ENCODE results near the gene ZSWIM5.
"Not testable (repeated sequence)": the region's sequence is repeated elsewhere in the genome, so short reads cannot be mapped to it uniquely, and the experiment has no call there.

Gene ZSWIM5

GRCh38 chr1:45132719-45133118 is 73.7 kb downstream of the ZSWIM5 start:
- not testable (repeated sequence) for H3K9me3 Mint-ChIP-seq; DNase-seq (ENCODE audit: low spot score in 2 of 2); H3K4me1 Mint-ChIP-seq; H3K27ac Mint-ChIP-seq; H3K4me3 Mint-ChIP-seq; ATAC-seq; H3K36me3 Mint-ChIP-seq

GRCh38 chr1:45123358-45123757 is 83.0 kb downstream of the ZSWIM5 start:
- Mint-ChIP-seq H3K4me1 (peaks cover 12% of the 10 kb centered on the region), H3K9me3 (no peaks in the 10 kb centered on the region), H3K36me3 (no peaks in the 10 kb centered on the region), H3K27ac (no peak overlapping the region), H3K4me3 (no peak overlapping the region)
- ATAC-seq (no peak), DNase-seq (ENCODE audit: low spot score in 2 of 2) (no peak)

- no peak overlapping the region for H3K27ac Mint-ChIP-seq
- H3K36me3 Mint-ChIP-seq, result no peaks in the 10 kb centered on the region
- DNase-seq (ENCODE audit: low spot score in 2 of 2), result no peak
- no peaks in the 10 kb centered on the region for H3K9me3 Mint-ChIP-seq
- no peak for ATAC-seq
- peaks cover 15% of the 10 kb centered on the region for H3K4me1 Mint-ChIP-seq
- H3K4me3 Mint-ChIP-seq, result no peak overlapping the region
These were observed 83.7 kb downstream of the ZSWIM5 start for GRCh38 chr1:45122724-45123123.

- Mint-ChIP-seq H3K9me3 (no peaks in the 10 kb centered on the region), H3K4me3 (no peak overlapping the region), H3K27ac (peak overlapping the region; percentile 83), H3K36me3 (no peaks in the 10 kb centered on the region), H3K4me1 (peaks cover 36% of the 10 kb centered on the region)
- ATAC-seq, result no peak
- no peak for DNase-seq (ENCODE audit: low spot score in 2 of 2)
These were observed 88.6 kb downstream of the ZSWIM5 start for GRCh38 chr1:45117766-45118165.

- Mint-ChIP-seq H3K4me3 (peak overlapping the region; percentile 36), H3K4me1 (peaks cover 36% of the 10 kb centered on the region)
- no peak for ATAC-seq
These were observed 89.6 kb downstream of the ZSWIM5 start for GRCh38 chr1:45116820-45117219.

DNA sequence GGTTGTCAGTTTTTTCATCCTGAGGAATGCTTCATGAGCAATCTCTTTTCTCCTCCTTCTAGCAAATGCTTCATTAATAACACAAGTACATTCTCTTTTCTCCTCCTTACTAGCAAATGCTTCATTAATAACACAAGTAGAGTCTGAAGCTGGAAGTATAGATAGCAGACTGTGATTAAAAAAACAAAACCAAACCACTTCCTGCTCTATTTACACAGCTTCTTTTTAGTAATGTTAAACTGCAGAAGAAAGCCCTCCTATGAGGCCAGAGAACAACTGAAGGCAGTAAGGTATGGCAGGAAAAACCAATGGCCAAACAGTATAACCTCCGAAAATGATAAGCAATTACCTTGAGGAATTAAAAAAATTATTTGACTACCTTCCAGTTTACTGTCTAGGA is 90.1 kb downstream of the ZSWIM5 start:
- Mint-ChIP-seq H3K36me3 (no peaks in the 10 kb centered on the region), H3K4me3 (peak overlapping the region; percentile 36), H3K27ac (peak overlapping the region; percentile 83), H3K4me1 (peaks cover 36% of the 10 kb centered on the region), H3K9me3 (no peaks in the 10 kb centered on the region)
- ATAC-seq (peak; percentile 68), DNase-seq (ENCODE audit: low spot score in 2 of 2) (no peak)

More at GRCh38 chr1:45116820-45117219, 89.6 kb downstream of the ZSWIM5 start:
- Mint-ChIP-seq H3K27ac (peak overlapping the region; percentile 83), H3K9me3 (no peaks in the 10 kb centered on the region), H3K36me3 (no peaks in the 10 kb centered on the region)
- DNase-seq (ENCODE audit: low spot score in 2 of 2), result no peak

GRCh38 chr1:45115198-45115597 is 91.2 kb downstream of the ZSWIM5 start:
- H3K4me1 Mint-ChIP-seq, result peaks cover 30% of the 10 kb centered on the region
- H3K9me3 Mint-ChIP-seq; H3K36me3 Mint-ChIP-seq; H3K4me3 Mint-ChIP-seq; ATAC-seq; DNase-seq (ENCODE audit: low spot score in 2 of 2); H3K27ac Mint-ChIP-seq: not testable (repeated sequence)

- H3K9me3 Mint-ChIP-seq, result no peaks in the 10 kb centered on the region
- H3K36me3 Mint-ChIP-seq, result no peaks in the 10 kb centered on the region
- H3K4me1 Mint-ChIP-seq, result peaks cover 20% of the 10 kb centered on the region
- H3K4me3 Mint-ChIP-seq, result no peak overlapping the region
- H3K27ac Mint-ChIP-seq, result no peak overlapping the region
- DNase-seq (ENCODE audit: low spot score in 2 of 2) (no peak), ATAC-seq (no peak)
These were observed 93.7 kb downstream of the ZSWIM5 start for GRCh38 chr1:45112661-45113060.

GRCh38 chr1:45111239-45111638 is 95.2 kb downstream of the ZSWIM5 start:
- H3K4me1 Mint-ChIP-seq, result peaks cover 6% of the 10 kb centered on the region
- no peak overlapping the region for H3K4me3 Mint-ChIP-seq
- ATAC-seq (no peak), DNase-seq (ENCODE audit: low spot score in 2 of 2) (no peak)
- no peaks in the 10 kb centered on the region for H3K36me3 Mint-ChIP-seq
- H3K27ac Mint-ChIP-seq, result no peak overlapping the region
- no peaks in the 10 kb centered on the region for H3K9me3 Mint-ChIP-seq

DNA sequence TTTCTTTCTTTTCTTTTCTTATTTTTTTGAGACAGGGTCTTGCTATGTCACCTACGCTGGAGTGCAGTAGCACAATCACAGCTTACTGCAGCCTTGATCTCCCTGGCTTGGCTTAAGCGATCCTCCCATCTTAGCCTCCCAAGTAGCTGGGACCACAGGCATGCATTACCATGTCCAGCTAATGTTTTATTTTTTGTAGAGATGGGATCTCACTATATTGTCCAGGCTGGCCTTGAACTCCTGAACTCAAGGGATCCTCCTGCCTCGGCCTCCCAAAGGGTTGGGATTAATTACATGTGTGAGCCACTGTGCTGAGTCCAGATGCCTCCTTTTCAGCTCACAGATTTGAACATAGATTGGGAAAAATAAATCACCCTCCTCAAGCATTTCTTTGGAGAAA is 98.6 kb downstream of the ZSWIM5 start:
- Mint-ChIP-seq H3K4me3 (no peak overlapping the region), H3K27ac (no peak overlapping the region), H3K36me3 (no peaks in the 10 kb centered on the region), H3K9me3 (no peaks in the 10 kb centered on the region), H3K4me1 (no peaks in the 10 kb centered on the region)
- DNase-seq (ENCODE audit: low spot score in 2 of 2) (no peak), ATAC-seq (no peak)

DNA sequence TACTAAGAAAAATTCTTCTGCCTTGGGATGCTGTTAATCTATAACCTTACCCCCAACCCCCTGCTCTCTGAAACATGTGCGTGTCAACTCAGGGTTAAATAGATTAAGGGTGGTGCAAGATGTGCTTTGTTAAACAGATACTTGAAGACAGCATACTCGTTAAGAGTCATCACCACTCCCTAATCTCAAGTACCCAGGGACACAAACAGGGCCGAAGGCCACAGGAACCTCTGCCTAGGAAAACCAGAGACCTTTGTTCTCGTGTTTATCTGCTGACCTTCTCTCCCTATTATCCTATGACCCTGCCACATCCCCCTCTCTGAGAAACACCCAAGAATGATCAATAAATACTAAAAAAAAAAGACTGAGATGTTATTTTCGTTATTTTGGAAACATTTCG is 99.5 kb downstream of the ZSWIM5 start:
- not testable (repeated sequence) for ATAC-seq; DNase-seq (ENCODE audit: low spot score in 2 of 2); H3K4me1 Mint-ChIP-seq; H3K36me3 Mint-ChIP-seq; H3K9me3 Mint-ChIP-seq; H3K27ac Mint-ChIP-seq; H3K4me3 Mint-ChIP-seq

DNA sequence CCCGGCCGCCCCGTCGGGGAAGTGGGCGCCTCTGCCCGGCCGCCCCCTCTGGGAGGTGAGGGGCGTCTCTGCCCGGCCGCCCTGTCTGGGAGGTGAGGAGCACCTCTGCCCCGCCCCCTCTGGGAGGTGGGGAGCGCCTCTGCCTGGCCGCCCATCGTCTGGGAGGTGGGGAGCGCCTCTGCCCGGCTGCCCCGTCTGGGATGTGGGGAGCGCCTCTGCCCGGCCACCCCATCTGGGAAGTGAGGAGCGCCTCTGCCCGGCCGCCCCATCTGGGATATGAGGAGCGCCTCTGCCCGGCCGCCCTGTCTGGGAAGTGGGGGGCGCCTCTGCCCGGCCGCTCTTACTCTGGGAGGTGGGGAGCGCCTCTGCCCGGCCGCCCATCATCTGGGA is 100.3 kb downstream of the ZSWIM5 start:
- not testable (repeated sequence) for H3K4me1 Mint-ChIP-seq; H3K4me3 Mint-ChIP-seq; H3K27ac Mint-ChIP-seq; H3K36me3 Mint-ChIP-seq; ATAC-seq; DNase-seq (ENCODE audit: low spot score in 2 of 2); H3K9me3 Mint-ChIP-seq

DNA sequence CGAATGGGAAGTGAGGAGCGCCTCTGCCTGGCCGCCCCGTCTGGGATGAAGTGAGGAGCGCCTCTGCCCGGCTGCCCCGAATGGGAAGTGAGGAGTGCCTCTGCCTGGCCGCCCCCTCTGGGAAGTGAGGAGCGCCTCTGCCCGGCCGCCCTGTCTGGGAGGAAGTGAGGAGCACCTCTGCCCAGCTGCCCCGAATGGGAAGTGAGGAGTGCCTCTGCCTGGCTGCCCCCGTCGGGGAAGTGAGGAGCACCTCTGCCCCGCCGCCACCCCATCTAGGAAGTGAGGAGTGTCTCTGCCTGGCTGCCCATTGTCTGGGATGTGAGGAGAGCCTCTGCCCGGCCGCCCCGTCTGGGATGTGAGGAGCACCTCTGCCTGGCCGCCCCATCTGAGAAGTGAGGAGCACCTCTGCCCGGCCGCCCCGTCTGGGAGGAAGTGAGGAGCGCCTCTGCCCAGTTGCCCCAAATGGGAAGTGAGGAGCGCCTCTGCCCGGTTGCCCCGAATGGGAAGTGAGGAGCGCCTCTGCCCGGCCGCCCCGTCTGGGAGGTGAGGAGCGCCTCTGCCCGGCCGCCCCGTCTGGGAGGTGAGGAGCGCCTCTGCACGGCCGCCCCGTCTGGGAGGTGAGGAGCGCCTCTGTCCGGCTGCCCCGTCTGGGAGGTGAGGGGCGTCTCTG is 100.8 kb downstream of the ZSWIM5 start:
- not testable (repeated sequence) for H3K4me3 Mint-ChIP-seq; DNase-seq (ENCODE audit: low spot score in 2 of 2); H3K4me1 Mint-ChIP-seq; H3K27ac Mint-ChIP-seq; ATAC-seq; H3K9me3 Mint-ChIP-seq; H3K36me3 Mint-ChIP-seq

DNA sequence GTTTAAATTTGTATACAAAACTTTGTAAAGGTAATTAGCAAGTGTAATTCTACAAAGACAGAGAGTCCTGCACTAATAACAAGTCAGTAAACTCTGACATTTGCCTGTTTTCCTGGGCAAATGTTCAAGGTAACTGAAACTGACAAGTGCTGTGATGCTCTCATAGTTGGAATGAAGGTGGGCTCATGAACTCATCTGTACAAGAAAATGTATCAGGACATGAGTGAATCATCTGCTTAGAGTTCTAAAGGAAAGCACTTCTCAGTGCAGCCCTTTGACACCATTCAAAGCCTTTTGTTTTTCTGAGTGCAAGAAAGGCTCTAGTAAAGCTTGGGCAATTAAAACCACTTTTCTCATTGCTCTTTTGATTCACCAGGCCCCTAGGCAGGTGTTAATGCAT is 102.9 kb downstream of the ZSWIM5 start:
- Mint-ChIP-seq H3K4me3 (no peak overlapping the region), H3K27ac (no peak overlapping the region), H3K36me3 (no peaks in the 10 kb centered on the region), H3K9me3 (no peaks in the 10 kb centered on the region), H3K4me1 (no peaks in the 10 kb centered on the region)
- no peak for ATAC-seq
- no peak for DNase-seq (ENCODE audit: low spot score in 2 of 2)

DNA sequence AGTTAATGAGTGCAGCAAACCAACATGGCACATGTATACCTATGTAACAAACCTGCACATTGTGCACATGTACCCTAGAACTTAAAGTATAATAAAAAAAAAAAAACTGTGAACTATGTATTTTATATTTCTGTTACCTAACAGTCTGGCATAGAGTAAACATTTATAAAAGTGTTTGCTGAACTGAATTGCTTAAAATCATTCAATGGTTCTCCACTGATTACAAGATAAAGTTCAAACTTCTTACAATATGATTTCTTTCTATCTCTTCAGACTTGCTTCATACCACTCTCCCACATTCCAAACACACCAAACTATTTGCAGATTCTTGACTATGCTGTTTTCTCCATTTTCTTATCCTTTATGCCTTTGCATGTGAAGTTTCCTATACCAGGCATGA is 104.5 kb downstream of the ZSWIM5 start:
- no peaks in the 10 kb centered on the region for H3K9me3 Mint-ChIP-seq
- no peak for DNase-seq (ENCODE audit: low spot score in 2 of 2)
- ATAC-seq, result no peak
- H3K27ac Mint-ChIP-seq, result no peak overlapping the region
- no peak overlapping the region for H3K4me3 Mint-ChIP-seq
- H3K36me3 Mint-ChIP-seq, result no peaks in the 10 kb centered on the region
- no peaks in the 10 kb centered on the region for H3K4me1 Mint-ChIP-seq

DNA sequence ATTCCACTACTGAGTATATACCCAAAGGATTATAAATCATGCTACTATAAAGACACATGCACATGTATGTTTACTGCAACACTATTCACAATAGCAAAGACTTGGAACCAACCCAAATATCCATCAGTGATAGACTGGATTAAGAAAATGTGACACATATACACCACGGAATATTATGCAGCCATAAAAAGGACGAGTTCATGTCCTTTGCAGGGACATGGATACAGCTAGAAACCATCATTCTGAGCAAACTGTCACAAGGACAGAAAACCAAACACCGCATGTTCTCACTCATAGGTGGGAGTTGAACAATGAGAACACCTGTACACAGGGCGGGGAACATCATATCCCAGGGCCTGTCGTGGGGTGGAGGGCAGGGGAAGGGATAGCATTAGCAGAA is 104.9 kb downstream of the ZSWIM5 start:
- H3K4me3 Mint-ChIP-seq; H3K4me1 Mint-ChIP-seq; H3K9me3 Mint-ChIP-seq; ATAC-seq; H3K36me3 Mint-ChIP-seq; H3K27ac Mint-ChIP-seq; DNase-seq (ENCODE audit: low spot score in 2 of 2): not testable (repeated sequence)

GRCh38 chr1:45097944-45098343 is 108.5 kb downstream of the ZSWIM5 start:
- no peak overlapping the region for H3K27ac Mint-ChIP-seq
- H3K36me3 Mint-ChIP-seq, result no peaks in the 10 kb centered on the region

More at GRCh38 chr1:45097944-45098343, 108.5 kb downstream of the ZSWIM5 start:
- Mint-ChIP-seq H3K4me1 (no peaks in the 10 kb centered on the region), H3K9me3 (no peaks in the 10 kb centered on the region), H3K4me3 (no peak overlapping the region)
- no peak for ATAC-seq
- DNase-seq (ENCODE audit: low spot score in 2 of 2), result no peak
